Chondrocyte (in vitro differentiated cells): ENCODE results near the gene CHTF18. TPM values are rescaled to one million over a fixed set of nuclear protein-coding genes. Genes with fewer than 3 reads are reported as not detected.

Source experiments
- DNase-seq: peaks from one replicate; pipeline ENCODE4 v3.0.0; 2021; ENCODE audit warnings: mixed read lengths, low spot score
- H3K27ac Mint-ChIP-seq: one replicate; pipeline ENCODE4 v1.8.0; 2021; ENCODE audit warnings: mild to moderate bottlenecking, moderate library complexity, mixed read lengths; ENCODE audit not compliant: unreplicated experiment
- H3K27me3 Mint-ChIP-seq: 2 replicates; pipeline ENCODE4 v1.8.0; 2021; ENCODE audit warnings: low read depth, mixed read lengths
- H3K36me3 Mint-ChIP-seq: 2 replicates; pipeline ENCODE4 v1.8.0; 2021; ENCODE audit warnings: low read depth, mixed read lengths
- H3K4me1 Mint-ChIP-seq: 2 replicates; pipeline ENCODE4 v1.8.0; 2021; ENCODE audit warnings: low read depth, mild to moderate bottlenecking, mixed read lengths
- H3K4me3 Mint-ChIP-seq: one replicate; pipeline ENCODE4 v1.8.0; 2021; ENCODE audit warnings: mild to moderate bottlenecking, moderate library complexity, mixed read lengths; ENCODE audit not compliant: unreplicated experiment
- H3K9me3 Mint-ChIP-seq: 2 replicates; pipeline ENCODE4 v1.8.0; 2021; ENCODE audit warnings: low read depth, mixed read lengths
- total RNA-seq: library from RNA; stranded (reverse); gene quantifications from 3 replicates; pipeline ENCODE4 v1.2.1, GENCODE V29; 2021
- TF ChIP-seq, protein P1 (sequence below): fragments of 200-600 bp; sonication (generic); IDR thresholded peaks from 2 replicates; pipeline ENCODE4 v1.5.0; 2021; ENCODE audit warnings: antibody characterized with exemption, mild to moderate bottlenecking, moderate library complexity

Gene CHTF18
- total RNA-seq, 1 donor from 2014 or later: 12.8 TPM

DNA sequence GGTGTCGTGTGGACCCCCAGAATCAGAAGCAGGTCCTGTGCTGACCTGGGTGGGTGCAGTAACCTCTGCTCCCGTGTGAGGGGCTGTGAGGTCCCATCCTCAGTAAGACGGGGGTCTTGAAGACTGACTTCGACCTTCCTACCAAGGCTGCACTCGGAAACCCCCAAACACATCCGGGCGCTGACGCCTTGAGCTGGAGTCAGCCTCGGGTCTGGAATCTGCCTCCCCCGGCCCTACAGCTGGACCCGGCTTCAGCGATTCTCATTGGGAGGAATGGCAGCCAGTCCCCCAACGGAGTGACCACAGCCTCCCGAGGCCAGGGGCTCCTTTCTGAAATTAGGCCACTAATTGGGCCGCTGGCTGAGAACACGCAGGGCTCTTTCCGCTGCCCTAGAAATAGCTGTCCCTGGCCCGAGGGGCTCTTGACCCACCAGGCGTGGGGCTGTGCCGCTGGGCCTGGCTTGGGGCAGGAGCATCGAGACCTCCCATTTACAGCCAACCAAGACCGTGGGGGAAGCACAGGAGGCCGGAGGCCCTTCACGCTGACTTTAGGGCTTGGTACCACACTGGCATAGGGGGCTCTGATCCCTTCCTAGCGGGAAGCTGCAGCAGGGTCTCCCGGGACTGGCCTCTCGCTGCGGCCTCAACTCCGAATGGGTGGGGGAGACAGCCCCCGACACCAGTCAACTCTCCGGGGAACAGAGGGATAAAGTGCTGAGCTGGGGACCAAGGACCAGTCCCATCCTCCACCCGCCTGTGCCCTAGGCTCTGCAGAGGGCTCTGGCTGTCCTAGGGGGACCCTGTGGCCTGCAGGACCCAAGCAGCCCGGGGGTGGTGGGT is 14.7 kb downstream of the CHTF18 start:
- Mint-ChIP-seq H3K27ac (no peak overlapping the region), H3K27me3 (peaks cover 23% of the 10 kb centered on the region), H3K4me1 (peaks cover 4% of the 10 kb centered on the region)

DNA sequence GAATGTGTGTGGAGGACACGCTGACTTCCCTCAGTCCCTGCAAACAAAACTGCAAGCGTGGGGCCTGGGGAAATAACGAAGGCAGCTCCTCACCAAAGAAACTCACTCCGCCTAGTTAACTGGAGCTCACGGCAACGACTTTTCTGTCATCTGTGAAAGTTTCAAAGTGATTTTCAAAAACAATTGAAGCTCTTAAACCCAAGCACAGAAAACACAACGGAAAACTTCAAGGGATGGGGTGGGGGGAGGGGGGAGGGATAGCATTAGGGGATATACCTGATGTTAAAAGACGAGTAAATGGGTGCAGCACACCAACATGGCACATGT is 15.3 kb downstream of the CHTF18 start:
- Mint-ChIP-seq H3K27me3 (peaks cover 21% of the 10 kb centered on the region), H3K4me1 (peaks cover 8% of the 10 kb centered on the region), H3K36me3 (no peaks in the 10 kb centered on the region), H3K9me3 (no peaks in the 10 kb centered on the region), H3K27ac (no peak overlapping the region), H3K4me3 (no peak overlapping the region)
- TF ChIP-seq, protein P1, sequence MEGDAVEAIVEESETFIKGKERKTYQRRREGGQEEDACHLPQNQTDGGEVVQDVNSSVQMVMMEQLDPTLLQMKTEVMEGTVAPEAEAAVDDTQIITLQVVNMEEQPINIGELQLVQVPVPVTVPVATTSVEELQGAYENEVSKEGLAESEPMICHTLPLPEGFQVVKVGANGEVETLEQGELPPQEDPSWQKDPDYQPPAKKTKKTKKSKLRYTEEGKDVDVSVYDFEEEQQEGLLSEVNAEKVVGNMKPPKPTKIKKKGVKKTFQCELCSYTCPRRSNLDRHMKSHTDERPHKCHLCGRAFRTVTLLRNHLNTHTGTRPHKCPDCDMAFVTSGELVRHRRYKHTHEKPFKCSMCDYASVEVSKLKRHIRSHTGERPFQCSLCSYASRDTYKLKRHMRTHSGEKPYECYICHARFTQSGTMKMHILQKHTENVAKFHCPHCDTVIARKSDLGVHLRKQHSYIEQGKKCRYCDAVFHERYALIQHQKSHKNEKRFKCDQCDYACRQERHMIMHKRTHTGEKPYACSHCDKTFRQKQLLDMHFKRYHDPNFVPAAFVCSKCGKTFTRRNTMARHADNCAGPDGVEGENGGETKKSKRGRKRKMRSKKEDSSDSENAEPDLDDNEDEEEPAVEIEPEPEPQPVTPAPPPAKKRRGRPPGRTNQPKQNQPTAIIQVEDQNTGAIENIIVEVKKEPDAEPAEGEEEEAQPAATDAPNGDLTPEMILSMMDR: no peak
- no peak for DNase-seq

More for the DNA sequence above, 14.7 kb downstream of the CHTF18 start:
- DNase-seq: no peak
- no peaks in the 10 kb centered on the region for H3K9me3 Mint-ChIP-seq
- H3K36me3 Mint-ChIP-seq: no peaks in the 10 kb centered on the region
- TF ChIP-seq, protein P1: no peak
- no peak overlapping the region for H3K4me3 Mint-ChIP-seq

DNA sequence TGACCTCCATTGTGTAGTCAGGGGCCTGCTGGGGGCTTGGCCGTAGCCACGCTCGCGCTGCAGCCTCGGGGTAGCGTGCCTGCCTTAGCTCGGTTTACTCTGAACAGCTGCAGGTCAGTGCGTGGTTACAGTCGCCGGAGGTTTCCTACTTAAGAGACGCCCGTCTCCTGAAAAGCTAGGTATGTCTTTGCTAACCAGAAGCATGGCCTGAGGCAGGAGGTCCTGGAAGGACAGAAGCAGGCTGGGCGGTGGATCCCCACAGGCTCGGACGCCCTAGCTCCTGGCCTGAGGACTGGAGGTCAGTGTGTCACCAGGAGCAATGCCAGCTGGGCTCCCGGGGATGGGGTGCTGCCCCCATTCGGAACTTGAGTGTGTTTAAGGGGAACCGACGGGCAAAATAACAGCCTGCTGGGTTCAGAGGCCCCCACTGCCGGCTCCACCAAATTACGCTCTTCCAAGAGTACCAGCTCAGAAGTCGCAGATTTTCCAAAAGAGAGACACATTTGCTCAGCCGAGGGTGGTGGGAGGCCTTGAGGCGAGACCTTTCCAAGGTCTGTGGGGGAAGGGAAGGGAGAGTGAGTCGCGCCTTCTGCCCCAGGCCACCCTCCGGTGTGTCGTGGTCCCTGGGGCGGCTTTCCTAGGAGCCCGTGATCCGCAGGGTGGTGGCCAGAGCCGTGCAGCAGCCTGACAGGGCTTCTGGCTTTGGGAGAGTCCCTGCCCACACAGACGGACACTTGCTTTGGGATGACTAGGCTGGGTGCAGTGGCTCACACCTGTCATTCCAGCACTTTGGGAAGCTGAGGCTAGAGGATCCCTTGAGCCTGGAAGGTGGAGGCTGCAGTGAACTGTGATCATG is 16.0 kb downstream of the CHTF18 start:
- H3K4me3 Mint-ChIP-seq: no peak overlapping the region
- H3K36me3 Mint-ChIP-seq: no peaks in the 10 kb centered on the region
- H3K4me1 Mint-ChIP-seq: peaks cover 8% of the 10 kb centered on the region
- H3K9me3 Mint-ChIP-seq: no peaks in the 10 kb centered on the region
- no peak overlapping the region for H3K27ac Mint-ChIP-seq
- TF ChIP-seq, protein P1: no peak
- H3K27me3 Mint-ChIP-seq: peaks cover 22% of the 10 kb centered on the region
- no peak for DNase-seq

DNA sequence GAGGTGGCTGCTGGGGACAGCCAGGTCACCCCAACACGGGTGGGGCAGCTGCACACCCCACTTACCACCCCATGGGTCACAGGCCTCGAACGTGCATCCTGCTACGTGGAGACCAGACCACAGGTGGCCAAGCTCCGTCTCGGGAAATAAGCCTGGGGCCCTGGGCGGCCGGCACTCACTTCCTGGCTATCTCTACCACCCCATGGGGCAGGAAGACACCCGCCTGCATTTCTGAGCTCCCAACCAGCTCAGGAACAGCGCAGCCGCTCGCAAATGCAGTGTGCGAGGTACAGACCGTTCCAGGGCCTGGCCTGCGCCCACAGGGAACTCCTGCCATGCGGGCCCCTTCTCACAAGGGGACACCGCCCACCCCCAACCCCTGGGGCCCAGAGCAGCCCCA is 17.1 kb downstream of the CHTF18 start:
- no peak overlapping the region for H3K27ac Mint-ChIP-seq
- DNase-seq: no peak
- TF ChIP-seq, protein P1: no peak
- peaks cover 30% of the 10 kb centered on the region for H3K27me3 Mint-ChIP-seq
- H3K4me1 Mint-ChIP-seq: peaks cover 8% of the 10 kb centered on the region
- no peak overlapping the region for H3K4me3 Mint-ChIP-seq
- H3K9me3 Mint-ChIP-seq: no peaks in the 10 kb centered on the region
- H3K36me3 Mint-ChIP-seq: no peaks in the 10 kb centered on the region

DNA sequence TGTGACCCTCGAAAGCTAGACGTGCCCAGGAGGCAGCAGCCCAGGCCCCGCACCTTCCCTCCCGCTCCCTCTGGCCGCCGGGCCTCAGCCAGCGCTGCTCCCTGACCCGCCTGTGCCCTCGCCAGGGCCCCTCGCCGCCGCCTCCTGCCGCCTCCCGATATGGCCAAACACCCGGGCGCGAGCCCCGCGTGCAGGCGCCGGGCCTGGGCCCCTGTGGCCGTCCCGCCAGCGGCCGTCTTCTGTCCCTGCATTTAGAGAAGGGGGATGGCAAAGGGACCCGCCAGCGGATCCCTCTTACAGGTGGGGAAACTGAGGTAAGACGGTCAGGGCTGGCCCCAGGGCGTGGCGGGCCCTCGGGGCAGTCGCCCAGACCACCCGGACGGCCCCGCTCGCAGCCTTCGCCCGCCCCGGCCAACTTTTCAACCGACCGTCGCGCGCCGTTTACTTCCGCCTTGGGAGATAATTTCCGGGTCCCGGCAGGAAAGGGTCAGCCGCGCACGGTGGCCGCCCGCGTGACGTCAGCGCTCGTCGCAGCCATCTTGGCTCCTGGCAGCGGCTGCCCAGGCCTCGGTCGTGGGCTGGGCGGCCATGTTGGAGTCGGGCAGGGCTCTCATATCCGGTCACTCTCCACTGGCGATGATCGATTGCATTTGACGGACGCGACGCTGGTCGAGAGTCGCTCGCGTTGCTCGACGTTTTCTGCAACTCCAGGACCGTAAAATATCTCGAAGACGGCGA is 19.1 kb downstream of the CHTF18 start:
- no peak for DNase-seq
- H3K27me3 Mint-ChIP-seq: peaks cover 28% of the 10 kb centered on the region
- peak overlapping the region; percentile 85 for H3K27ac Mint-ChIP-seq
- peaks cover 3% of the 10 kb centered on the region for H3K9me3 Mint-ChIP-seq
- H3K36me3 Mint-ChIP-seq: no peaks in the 10 kb centered on the region
- H3K4me1 Mint-ChIP-seq: peaks cover 8% of the 10 kb centered on the region
- H3K4me3 Mint-ChIP-seq: peak overlapping the region; percentile 92
- TF ChIP-seq, protein P1: no peak
